Upper lobe of left lung (tissue), 4 donors: ENCODE results near the gene HOXD13.

Source experiments
- CTCF ChIP-seq, 6 experiments: fragments of 450-650 bp in 4 of 6; fragments of 200-600 bp in 2 of 6; sonication (generic) in 2 of 6; IDR thresholded peaks; one replicate each; pipeline ENCODE4 v1.5.1; 2016 to 2019; ENCODE audit warnings: antibody characterized with exemption in 6 of 6
- EP300 ChIP-seq, 4 donors: sonication (generic); formaldehyde crosslinking; IDR thresholded peaks; one replicate each; pipeline ENCODE4 v1.5.1; 2017; ENCODE audit warnings: antibody characterized with exemption in 4 of 4, control low read depth in 2 of 4
- POLR2A ChIP-seq, 4 donors: fragments of 450-650 bp; IDR thresholded peaks; one replicate each; pipeline ENCODE4 v1.5.1; 2016 to 2017; ENCODE audit warnings: antibody characterized with exemption in 4 of 4, mild to moderate bottlenecking in 2 of 4
- POLR2AphosphoS5 ChIP-seq, 2 donors: sonication (generic); formaldehyde crosslinking; IDR thresholded peaks; one replicate each; pipeline ENCODE4 v1.5.1; 2017; ENCODE audit warnings: antibody characterized with exemption in 2 of 2

- TF ChIP-seq CTCF (IDR thresholded peaks at IDR 0.05) (no peak), POLR2A (IDR thresholded peaks at IDR 0.05) (no peak), EP300 (IDR thresholded peaks at IDR 0.05) (no peak), POLR2AphosphoS5 (IDR thresholded peaks at IDR 0.05) (no peak)
Measured at GRCh38 chr2:176079285-176079830, 13.2 kb upstream of the HOXD13 start.
